Neural progenitor cell (in vitro differentiated cells): ENCODE results near the gene GAB2. TPM values are rescaled to one million over a fixed set of nuclear protein-coding genes. Genes with fewer than 3 reads are reported as not detected.

ENCODE experiments used
- DNase-seq: peaks from one replicate; pipeline ENCODE4 v3.0.0-alpha.2; 2016; ENCODE audit warnings: low spot score
- H2AFZ ChIP-seq: fragments of 200-600 bp; sonication (generic); replicated peaks from 2 replicates; pipeline ENCODE4 v1.6.1; 2016; ENCODE audit warnings: antibody characterized with exemption
- H3F3A ChIP-seq: fragments of 200-600 bp; sonication (generic); 2 replicates; pipeline ENCODE4 v1.6.1; 2016; ENCODE audit warnings: antibody characterized with exemption, low read depth
- H3K27ac ChIP-seq: fragments of 200-600 bp; sonication (generic); 2 replicates; pipeline ENCODE4 v1.5.1; 2016; ENCODE audit warnings: mild to moderate bottlenecking
- H3K27me3 ChIP-seq: fragments of 200-600 bp; sonication (generic); 2 replicates; pipeline ENCODE4 v1.6.1; 2016; ENCODE audit warnings: mild to moderate bottlenecking, moderate library complexity
- H3K36me3 ChIP-seq: fragments of 200-600 bp; sonication (generic); 2 replicates; pipeline ENCODE4 v1.5.1; 2016
- H3K4me1 ChIP-seq: fragments of 200-600 bp; sonication (generic); 2 replicates; pipeline ENCODE4 v1.6.1; 2016; ENCODE audit warnings: mixed run types
- H3K4me2 ChIP-seq: fragments of 200-600 bp; sonication (generic); 2 replicates; pipeline ENCODE4 v1.6.1; 2016
- H3K4me3 ChIP-seq: fragments of 200-600 bp; sonication (generic); 2 replicates; pipeline ENCODE4 v1.5.1; 2016
- H3K79me2 ChIP-seq: fragments of 200-600 bp; sonication (generic); 2 replicates; pipeline ENCODE4 v1.6.1; 2016; ENCODE audit warnings: low read depth
- H3K9ac ChIP-seq: fragments of 200-600 bp; sonication (generic); 2 replicates; pipeline ENCODE4 v1.6.1; 2016
- H3K9me3 ChIP-seq: fragments of 200-600 bp; sonication (generic); 2 replicates; pipeline ENCODE4 v1.5.1; 2016; ENCODE audit warnings: low read depth
- H4K20me1 ChIP-seq: fragments of 200-600 bp; sonication (generic); 2 replicates; pipeline ENCODE4 v1.6.1; 2016; ENCODE audit warnings: low read depth
- H3K27ac Mint-ChIP-seq: 3 replicates; pipeline ENCODE4 v1.8.0; 2021; ENCODE audit warnings: mixed read lengths
- H3K27me3 Mint-ChIP-seq: 2 replicates; pipeline ENCODE4 v1.8.0; 2022; ENCODE audit warnings: low read depth, mild to moderate bottlenecking, inconsistent platforms, moderate library complexity, mixed read lengths; ENCODE audit not compliant: insufficient read depth
- H3K36me3 Mint-ChIP-seq: 3 replicates; pipeline ENCODE4 v1.8.0; 2021; ENCODE audit warnings: mixed read lengths
- H3K4me1 Mint-ChIP-seq: 3 replicates; pipeline ENCODE4 v1.8.0; 2021; ENCODE audit warnings: mixed read lengths
- H3K4me3 Mint-ChIP-seq: 3 replicates; pipeline ENCODE4 v1.8.0; 2021; ENCODE audit warnings: mild to moderate bottlenecking, moderate library complexity, mixed read lengths
- H3K9me3 Mint-ChIP-seq: 3 replicates; pipeline ENCODE4 v1.8.0; 2020; ENCODE audit warnings: mixed read lengths
- CTCF ChIP-seq: fragments of 200-600 bp; sonication (generic); IDR thresholded peaks from 2 replicates; pipeline ENCODE4 v1.5.1; 2017; ENCODE audit warnings: antibody characterized with exemption, mild to moderate bottlenecking
- EZH2 ChIP-seq: fragments of 200-600 bp; sonication (generic); IDR thresholded peaks from 2 replicates; pipeline ENCODE4 v1.6.1; 2017; ENCODE audit warnings: antibody characterized with exemption, mild to moderate bottlenecking, moderate library complexity
- EZH2phosphoT487 ChIP-seq: fragments of 200-600 bp; sonication (generic); IDR thresholded peaks from 2 replicates; pipeline ENCODE4 v1.6.1; 2017; ENCODE audit warnings: antibody characterized with exemption
- total RNA-seq: library from RNA; depleted of rRNA; stranded (reverse); fragments of >200 nt; gene quantifications from 2 replicates; pipeline ENCODE4 v1.2.3, GENCODE V29; 2015; ENCODE audit warnings: low replicate concordance

Gene GAB2
- total RNA-seq, 1 donor from 2014 or later = 11.1 TPM

DNA sequence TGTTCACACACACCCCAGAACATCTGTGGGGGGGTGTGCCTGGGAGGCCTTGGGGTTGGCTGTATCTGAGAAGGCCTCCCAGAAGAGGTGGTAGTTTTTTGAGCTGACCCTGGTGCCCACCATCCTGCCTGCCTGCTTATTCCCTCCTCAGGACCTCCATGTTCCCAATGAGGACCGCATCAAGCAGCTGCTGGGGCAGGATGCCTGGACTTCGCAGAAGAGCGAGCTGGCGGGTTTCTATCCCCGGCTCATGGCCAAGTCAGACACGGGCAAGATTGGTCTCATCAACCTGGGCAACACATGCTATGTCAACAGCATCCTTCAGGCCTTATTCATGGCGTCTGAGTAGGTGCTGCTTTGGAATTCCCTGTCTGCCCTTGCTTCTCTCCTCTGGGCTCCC, 211.9 kb downstream of the GAB2 start:
- Histone ChIP-seq H3K4me2 (no peak overlapping the region), H2AFZ (no peak overlapping the region), H3K36me3 (no peaks in the 10 kb centered on the region), H3K27ac (no peak overlapping the region), H3K27me3 (no peaks in the 10 kb centered on the region), H4K20me1 (no peaks in the 10 kb centered on the region), H3K4me3 (no peak overlapping the region), H3K4me1 (no peaks in the 10 kb centered on the region), H3K9me3 (no peaks in the 10 kb centered on the region), H3K79me2 (no peaks in the 10 kb centered on the region), H3F3A (no peaks in the 10 kb centered on the region), H3K9ac (no peak overlapping the region)
- no peaks in the 10 kb centered on the region for H3K4me1 Mint-ChIP-seq
- H3K27me3 Mint-ChIP-seq = peaks cover 3% of the 10 kb centered on the region
- peaks cover 27% of the 10 kb centered on the region for H3K36me3 Mint-ChIP-seq
- no peak for DNase-seq
- no peak overlapping the region for H3K27ac Mint-ChIP-seq
- no peak overlapping the region for H3K4me3 Mint-ChIP-seq
- no peaks in the 10 kb centered on the region for H3K9me3 Mint-ChIP-seq
- TF ChIP-seq CTCF (no peak), EZH2phosphoT487 (no peak), EZH2 (no peak)

GRCh38 chr11:78205256-78205655, 212.4 kb downstream of the GAB2 start:
- Histone ChIP-seq H3K27me3 (no peaks in the 10 kb centered on the region), H2AFZ (no peak overlapping the region), H3K9ac (no peak overlapping the region), H3K4me3 (no peak overlapping the region), H3F3A (no peaks in the 10 kb centered on the region), H3K27ac (no peak overlapping the region), H3K79me2 (no peaks in the 10 kb centered on the region), H4K20me1 (no peaks in the 10 kb centered on the region), H3K36me3 (no peaks in the 10 kb centered on the region), H3K9me3 (no peaks in the 10 kb centered on the region), H3K4me2 (no peak overlapping the region), H3K4me1 (no peaks in the 10 kb centered on the region)
- Mint-ChIP-seq H3K36me3 (peaks cover 24% of the 10 kb centered on the region), H3K4me1 (no peaks in the 10 kb centered on the region), H3K27ac (no peak overlapping the region), H3K9me3 (no peaks in the 10 kb centered on the region), H3K27me3 (peaks cover 3% of the 10 kb centered on the region), H3K4me3 (no peak overlapping the region)
- DNase-seq = no peak
- TF ChIP-seq EZH2 (no peak), EZH2phosphoT487 (no peak), CTCF (no peak)

DNA sequence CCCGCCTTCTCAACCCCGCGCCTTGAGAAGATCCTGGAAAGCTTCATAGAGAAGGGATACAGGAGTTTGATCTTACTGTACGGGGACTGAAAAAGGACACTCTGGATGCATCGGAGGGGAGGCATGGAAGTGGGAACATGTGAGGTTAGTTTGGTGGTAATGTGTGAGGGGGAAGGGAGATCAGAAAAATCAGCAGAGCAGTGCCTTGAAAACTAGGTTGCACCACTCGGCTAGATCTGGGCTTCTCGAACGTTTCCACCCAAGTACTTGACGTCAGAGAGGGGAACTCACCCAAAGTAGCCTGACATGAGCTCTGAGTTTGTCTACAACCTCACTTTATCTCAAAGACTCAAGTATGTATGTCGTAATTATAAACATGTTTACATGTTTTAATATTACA, 214.4 kb downstream of the GAB2 start:
- H3K36me3 ChIP-seq = no peaks in the 10 kb centered on the region
- no peaks in the 10 kb centered on the region for H3K9me3 Mint-ChIP-seq
- no peak overlapping the region for H3K9ac ChIP-seq
- no peak overlapping the region for H3K4me3 Mint-ChIP-seq
- H2AFZ ChIP-seq = no peak overlapping the region
- no peak overlapping the region for H3K27ac Mint-ChIP-seq
- no peak overlapping the region for H3K4me2 ChIP-seq
- no peaks in the 10 kb centered on the region for H4K20me1 ChIP-seq
- no peaks in the 10 kb centered on the region for H3K27me3 ChIP-seq
- no peak for DNase-seq
- H3K27ac ChIP-seq = no peak overlapping the region
- no peaks in the 10 kb centered on the region for H3K9me3 ChIP-seq
- peaks cover 15% of the 10 kb centered on the region for H3K36me3 Mint-ChIP-seq
- TF ChIP-seq EZH2phosphoT487 = no peak
- TF ChIP-seq EZH2 = no peak
- TF ChIP-seq CTCF = no peak
- no peaks in the 10 kb centered on the region for H3K4me1 Mint-ChIP-seq
- no peaks in the 10 kb centered on the region for H3K79me2 ChIP-seq
- no peak overlapping the region for H3K4me3 ChIP-seq
- H3K4me1 ChIP-seq = no peaks in the 10 kb centered on the region
- peaks cover 5% of the 10 kb centered on the region for H3K27me3 Mint-ChIP-seq
- H3F3A ChIP-seq = no peaks in the 10 kb centered on the region
